DND-41 (cell line): ENCODE results near the gene EXD3.

Experiments
- ATAC-seq: fragments of 200-7000 bp; cut with Tn5 transposase; 3 replicates; pipeline ENCODE4 v1.9.1; 2021; ENCODE audit warnings: low read depth; ENCODE audit not compliant: insufficient read depth
- DNase-seq: peaks from one replicate; pipeline ENCODE4 v3.0.0-alpha.2; 2020
- H2AFZ ChIP-seq: 2 replicates; pipeline ENCODE4 v1.6.0; 2012; ENCODE audit warnings: low read depth, low read length
- H3K27ac ChIP-seq: 2 replicates; pipeline ENCODE4 v1.5.1; 2012; ENCODE audit warnings: low read length, inconsistent platforms
- H3K27me3 ChIP-seq: fragments of 200-600 bp; sonication (generic); 2 replicates; pipeline ENCODE4 v1.6.0; 2012; ENCODE audit warnings: low read length, mild to moderate bottlenecking, inconsistent platforms; ENCODE audit not compliant: insufficient read depth, poor library complexity
- H3K36me3 ChIP-seq: 2 replicates; pipeline ENCODE4 v1.5.1; 2012; ENCODE audit warnings: low read length, inconsistent platforms; ENCODE audit not compliant: insufficient read depth
- H3K4me1 ChIP-seq: 2 replicates; pipeline ENCODE4 v1.5.1; 2012; ENCODE audit warnings: mild to moderate bottlenecking, low read length; ENCODE audit not compliant: insufficient read depth
- H3K4me2 ChIP-seq: 2 replicates; pipeline ENCODE4 v1.6.0; 2012; ENCODE audit warnings: mild to moderate bottlenecking, moderate library complexity, low read length, inconsistent platforms; ENCODE audit not compliant: insufficient read depth
- H3K4me3 ChIP-seq, 2 experiments: fragments of 200-600 bp in 1 of 2; shearing (Covaris generic) in 1 of 2; 2 replicates each; pipeline ENCODE4 v1.5.1; 2012 to 2016; ENCODE audit warnings: inconsistent platforms in 2 of 2, low read length in 2 of 2, mild to moderate bottlenecking in 2 of 2, low read depth in 1 of 2, moderate library complexity in 1 of 2
- H3K79me2 ChIP-seq: 2 replicates; pipeline ENCODE4 v1.6.0; 2012; ENCODE audit warnings: low read length, inconsistent platforms; ENCODE audit not compliant: insufficient read depth
- H3K9ac ChIP-seq: 2 replicates; pipeline ENCODE4 v1.6.0; 2012; ENCODE audit warnings: low read depth, mild to moderate bottlenecking, inconsistent platforms, low read length, moderate library complexity
- H3K9me3 ChIP-seq: 2 replicates; pipeline ENCODE4 v1.5.1; 2012; ENCODE audit warnings: low read length, moderate library complexity, mild to moderate bottlenecking, inconsistent platforms; ENCODE audit not compliant: insufficient read depth, severe bottlenecking
- H4K20me1 ChIP-seq: 2 replicates; pipeline ENCODE4 v1.6.0; 2012; ENCODE audit warnings: low read length; ENCODE audit not compliant: insufficient read depth
- CTCF ChIP-seq: IDR thresholded peaks from 2 replicates; pipeline ENCODE4 v1.5.1; 2012; ENCODE audit warnings: borderline replicate concordance, low read length, moderate library complexity, mild to moderate bottlenecking; ENCODE audit not compliant: poor library complexity, severe bottlenecking; ENCODE audit errors: extremely low read depth
- EZH2 ChIP-seq: IDR thresholded peaks from 3 replicates; pipeline ENCODE4 v1.6.1; 2012; ENCODE audit warnings: borderline replicate concordance, low read depth, mild to moderate bottlenecking, moderate library complexity, low read length, inconsistent platforms; ENCODE audit not compliant: severe bottlenecking

Gene EXD3

GRCh38 chr9:137458194-137459151 is 35.5 kb upstream of the EXD3 start:
- H3K9ac ChIP-seq: no peak overlapping the region

GRCh38 chr9:137457406-137458193 is 34.6 kb upstream of the EXD3 start:
- Histone ChIP-seq H3K36me3 (no peaks in the 10 kb centered on the region), H3K9me3 (no peaks in the 10 kb centered on the region), H3K79me2 (no peaks in the 10 kb centered on the region), H3K27me3 (peaks cover 3% of the 10 kb centered on the region), H4K20me1 (peaks cover 50% of the 10 kb centered on the region), H3K4me2 (no peak overlapping the region), H3K4me1 (peaks cover 13% of the 10 kb centered on the region), H3K4me3 (no peak overlapping the region), H2AFZ (no peak overlapping the region), H3K27ac (no peak overlapping the region), H3K9ac (no peak overlapping the region)
- no peak for TF ChIP-seq EZH2
- TF ChIP-seq CTCF: no peak
- ATAC-seq (no peak), DNase-seq (no peak)

More at GRCh38 chr9:137458194-137459151, 35.5 kb upstream of the EXD3 start:
- H3K36me3 ChIP-seq: no peaks in the 10 kb centered on the region
- no peaks in the 10 kb centered on the region for H3K9me3 ChIP-seq
- no peak for ATAC-seq
- no peaks in the 10 kb centered on the region for H3K79me2 ChIP-seq
- H4K20me1 ChIP-seq: peaks cover 56% of the 10 kb centered on the region
- no peak overlapping the region for H3K4me2 ChIP-seq
- peaks cover 16% of the 10 kb centered on the region for H3K4me1 ChIP-seq
- H3K27me3 ChIP-seq: peaks cover 7% of the 10 kb centered on the region
- TF ChIP-seq CTCF: no peak
- TF ChIP-seq EZH2: no peak
- H3K4me3 ChIP-seq: no peak overlapping the region
- DNase-seq: no peak
- no peak overlapping the region for H2AFZ ChIP-seq
- no peak overlapping the region for H3K27ac ChIP-seq

GRCh38 chr9:137456864-137457405 is 34.0 kb upstream of the EXD3 start:
- TF ChIP-seq EZH2: no peak
- no peak for TF ChIP-seq CTCF
- H4K20me1 ChIP-seq: peaks cover 43% of the 10 kb centered on the region
- H3K27ac ChIP-seq: no peak overlapping the region
- H3K4me2 ChIP-seq: no peak overlapping the region
- peaks cover 7% of the 10 kb centered on the region for H3K4me1 ChIP-seq
- no peaks in the 10 kb centered on the region for H3K79me2 ChIP-seq
- DNase-seq: no peak
- no peak overlapping the region for H3K4me3 ChIP-seq
- no peaks in the 10 kb centered on the region for H3K9me3 ChIP-seq
- H3K9ac ChIP-seq: no peak overlapping the region
- H2AFZ ChIP-seq: no peak overlapping the region
- H3K36me3 ChIP-seq: no peaks in the 10 kb centered on the region
- peaks cover 1% of the 10 kb centered on the region for H3K27me3 ChIP-seq
- no peak for ATAC-seq
